ENCODE results near the gene TDRD12.
"Not testable (repeated sequence)": the region's sequence is repeated elsewhere in the genome, so short reads cannot be mapped to it uniquely, and the experiment has no call there.

TDRD12 gene

DNA sequence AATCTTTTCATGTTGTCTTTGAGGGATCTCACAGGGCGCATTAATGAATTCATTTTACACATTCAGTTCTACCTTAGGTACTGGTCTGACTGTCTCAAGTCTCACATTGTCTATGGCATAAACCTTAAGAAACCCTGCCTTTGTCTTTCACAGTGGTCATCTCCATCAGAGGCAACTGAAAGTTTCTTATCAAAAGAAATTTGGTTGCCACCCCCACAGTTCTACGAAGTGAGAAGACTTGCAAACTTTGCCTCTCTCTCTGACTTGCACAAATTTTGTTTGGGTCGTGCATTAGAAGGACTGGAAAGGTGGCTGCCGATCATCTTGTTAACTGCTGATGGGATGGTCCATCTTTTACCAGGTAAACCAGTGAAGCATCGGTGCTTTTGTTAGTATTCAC is 10.5 kb upstream of the TDRD12 start:
- no peak overlapping the region for H3K4me2 ChIP-seq (ENCODE audit: low read length)
- H3K9ac ChIP-seq (ENCODE audit: low read length): no peak overlapping the region
- no peak overlapping the region for H3K27ac ChIP-seq (ENCODE audit: low read length)
- H3K36me3 ChIP-seq (replicated peaks; ENCODE audit: low read depth, low read length): peaks cover 54% of the 10 kb centered on the region
- peaks cover 2% of the 10 kb centered on the region; the same call in 1 of the 2 replicates for H3K9me3 ChIP-seq (ENCODE audit: insufficient read depth, low read length)
- H3K4me3 ChIP-seq (ENCODE audit: low read length): no peak overlapping the region
- TF ChIP-seq, protein P1, sequence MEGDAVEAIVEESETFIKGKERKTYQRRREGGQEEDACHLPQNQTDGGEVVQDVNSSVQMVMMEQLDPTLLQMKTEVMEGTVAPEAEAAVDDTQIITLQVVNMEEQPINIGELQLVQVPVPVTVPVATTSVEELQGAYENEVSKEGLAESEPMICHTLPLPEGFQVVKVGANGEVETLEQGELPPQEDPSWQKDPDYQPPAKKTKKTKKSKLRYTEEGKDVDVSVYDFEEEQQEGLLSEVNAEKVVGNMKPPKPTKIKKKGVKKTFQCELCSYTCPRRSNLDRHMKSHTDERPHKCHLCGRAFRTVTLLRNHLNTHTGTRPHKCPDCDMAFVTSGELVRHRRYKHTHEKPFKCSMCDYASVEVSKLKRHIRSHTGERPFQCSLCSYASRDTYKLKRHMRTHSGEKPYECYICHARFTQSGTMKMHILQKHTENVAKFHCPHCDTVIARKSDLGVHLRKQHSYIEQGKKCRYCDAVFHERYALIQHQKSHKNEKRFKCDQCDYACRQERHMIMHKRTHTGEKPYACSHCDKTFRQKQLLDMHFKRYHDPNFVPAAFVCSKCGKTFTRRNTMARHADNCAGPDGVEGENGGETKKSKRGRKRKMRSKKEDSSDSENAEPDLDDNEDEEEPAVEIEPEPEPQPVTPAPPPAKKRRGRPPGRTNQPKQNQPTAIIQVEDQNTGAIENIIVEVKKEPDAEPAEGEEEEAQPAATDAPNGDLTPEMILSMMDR (IDR thresholded peaks at IDR 0.05; ENCODE audit: low read depth, low read length): no peak
- H2AFZ ChIP-seq (ENCODE audit: low read depth, low read length): no peak overlapping the region
- peaks cover 7% of the 10 kb centered on the region for H4K20me1 ChIP-seq (ENCODE audit: insufficient read depth, low read length)
- H3K4me1 ChIP-seq (ENCODE audit: low read length): no peaks in the 10 kb centered on the region
- no peaks in the 10 kb centered on the region for H3K27me3 ChIP-seq (ENCODE audit: low read depth, low read length)
- peaks cover 47% of the 10 kb centered on the region for H3K79me2 ChIP-seq (ENCODE audit: low read length)

DNA sequence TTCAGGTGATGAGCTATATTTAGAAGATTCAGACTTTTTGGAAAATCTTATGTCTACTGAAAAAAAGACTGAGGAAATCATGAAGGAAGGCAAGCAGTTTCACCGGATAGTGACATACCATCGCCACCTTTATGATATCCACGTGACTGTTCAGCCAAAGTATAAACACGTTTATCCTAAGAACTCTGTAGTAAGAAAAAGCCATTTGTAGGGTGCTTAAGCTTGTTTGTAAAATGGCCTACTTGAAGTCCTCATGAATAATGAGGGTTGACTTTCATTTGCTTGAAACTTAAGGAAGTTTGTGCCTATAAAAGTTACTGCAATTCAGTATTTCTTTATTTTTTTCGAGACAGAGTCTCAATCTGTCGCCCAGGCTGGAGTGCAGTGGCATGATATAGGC is 7.8 kb upstream of the TDRD12 start:
- no peak overlapping the region for H3K27ac ChIP-seq (ENCODE audit: low read length)
- peaks cover 42% of the 10 kb centered on the region for H3K36me3 ChIP-seq (replicated peaks; ENCODE audit: low read depth, low read length)
- H3K9ac ChIP-seq (ENCODE audit: low read length): no peak overlapping the region
- no peak overlapping the region for H3K4me3 ChIP-seq (ENCODE audit: low read length)
- TF ChIP-seq, protein P1 (IDR thresholded peaks at IDR 0.05; ENCODE audit: low read depth, low read length): no peak
- no peak for TF ChIP-seq EZH2phosphoT487 (IDR thresholded peaks at IDR 0.05; ENCODE audit: low read depth)
- H2AFZ ChIP-seq (ENCODE audit: low read depth, low read length): no peak overlapping the region
- H3K4me2 ChIP-seq (ENCODE audit: low read length): no peak overlapping the region
- H3K9me3 ChIP-seq (ENCODE audit: insufficient read depth, low read length): no peaks in the 10 kb centered on the region
- H3K4me1 ChIP-seq (ENCODE audit: low read length): no peaks in the 10 kb centered on the region
- H3K27me3 ChIP-seq (ENCODE audit: low read depth, low read length): no peaks in the 10 kb centered on the region
- peaks cover 7% of the 10 kb centered on the region for H4K20me1 ChIP-seq (ENCODE audit: insufficient read depth, low read length)
- H3K79me2 ChIP-seq (ENCODE audit: low read length): peaks cover 20% of the 10 kb centered on the region

DNA sequence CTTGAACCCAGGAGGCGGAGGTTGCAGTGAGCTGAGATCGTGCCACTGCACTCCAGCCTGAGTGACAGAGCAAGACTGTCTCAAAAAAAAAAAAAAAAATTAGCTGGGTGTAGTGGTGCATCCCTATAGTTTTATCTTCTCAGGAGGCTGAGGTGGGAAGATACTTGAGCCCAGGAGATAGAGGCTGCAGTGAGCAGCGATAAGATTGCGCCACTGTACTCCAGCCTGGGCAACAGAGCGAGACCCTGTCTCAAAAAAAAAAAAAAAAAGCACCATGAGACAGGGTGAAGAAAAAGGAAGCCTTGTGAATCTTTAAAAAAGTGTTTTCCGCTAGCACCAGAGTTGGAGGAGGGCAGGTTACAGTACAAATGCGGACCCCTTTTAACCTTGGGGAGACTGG is 3.4 kb upstream of the TDRD12 start:
- not testable (repeated sequence) for H3K27me3 ChIP-seq (ENCODE audit: low read depth, low read length); H3K27ac ChIP-seq (ENCODE audit: low read length); H3K4me3 ChIP-seq (ENCODE audit: low read length); H4K20me1 ChIP-seq (ENCODE audit: insufficient read depth, low read length); H3K9ac ChIP-seq (ENCODE audit: low read length); H2AFZ ChIP-seq (ENCODE audit: low read depth, low read length); H3K79me2 ChIP-seq (ENCODE audit: low read length); H3K9me3 ChIP-seq (ENCODE audit: insufficient read depth, low read length); H3K4me1 ChIP-seq (ENCODE audit: low read length); H3K4me2 ChIP-seq (ENCODE audit: low read length)
- peaks cover 32% of the 10 kb centered on the region for H3K36me3 ChIP-seq (replicated peaks; ENCODE audit: low read depth, low read length)

DNA sequence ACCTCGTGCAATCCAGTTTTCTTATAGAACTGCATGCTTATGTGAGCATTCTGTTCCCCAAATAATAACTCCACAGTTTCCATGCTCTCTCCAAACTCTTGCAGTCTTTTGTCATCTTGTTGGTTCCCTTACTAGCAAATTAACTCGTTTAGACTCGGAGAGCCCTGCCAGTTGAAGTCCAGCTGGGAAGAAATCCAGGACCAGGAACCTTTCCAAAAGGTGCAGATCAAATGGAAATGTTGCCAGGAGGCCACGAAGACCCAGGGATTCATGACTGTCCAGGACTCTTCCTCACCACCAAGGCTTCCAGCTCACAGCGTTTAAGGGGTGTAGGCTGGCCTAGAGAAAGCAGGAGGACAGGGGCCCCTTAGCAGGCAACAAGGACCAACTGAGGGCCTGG is 2.1 kb upstream of the TDRD12 start:
- H3K4me1 ChIP-seq (ENCODE audit: low read length): no peaks in the 10 kb centered on the region
- H3K27me3 ChIP-seq (ENCODE audit: low read depth, low read length): no peaks in the 10 kb centered on the region
- H3K4me3 ChIP-seq (ENCODE audit: low read length): no peak overlapping the region
- H3K36me3 ChIP-seq (replicated peaks; ENCODE audit: low read depth, low read length): peaks cover 28% of the 10 kb centered on the region
- no peak overlapping the region for H3K4me2 ChIP-seq (ENCODE audit: low read length)
- no peak overlapping the region for H3K9ac ChIP-seq (ENCODE audit: low read length)
- no peaks in the 10 kb centered on the region for H4K20me1 ChIP-seq (ENCODE audit: insufficient read depth, low read length)
- H2AFZ ChIP-seq (ENCODE audit: low read depth, low read length): no peak overlapping the region
- no peaks in the 10 kb centered on the region for H3K79me2 ChIP-seq (ENCODE audit: low read length)
- no peak overlapping the region for H3K27ac ChIP-seq (ENCODE audit: low read length)
- no peaks in the 10 kb centered on the region for H3K9me3 ChIP-seq (ENCODE audit: insufficient read depth, low read length)
- TF ChIP-seq EZH2phosphoT487 (IDR thresholded peaks at IDR 0.05; ENCODE audit: low read depth): no peak

DNA sequence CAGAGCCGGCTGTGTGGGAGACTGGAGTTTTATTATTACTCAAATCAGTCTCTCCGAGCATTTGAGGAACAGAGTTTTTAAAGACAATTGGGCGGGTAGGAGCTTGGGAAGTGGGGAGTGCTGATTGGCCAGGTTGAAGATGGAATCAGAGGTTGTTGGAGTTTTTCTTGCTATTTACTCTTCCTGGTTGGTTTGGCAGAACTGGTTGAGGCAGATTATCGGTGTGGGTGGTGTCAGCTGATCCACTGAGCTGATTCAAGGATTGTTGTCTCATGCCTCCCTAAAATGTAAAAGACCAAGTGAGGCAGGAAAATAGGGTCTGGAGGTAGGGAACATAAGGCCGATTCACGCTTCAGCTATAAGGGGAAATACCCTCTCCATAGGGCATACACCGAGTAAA is 1.3 kb upstream of the TDRD12 start:
- peaks cover 23% of the 10 kb centered on the region for H3K36me3 ChIP-seq (replicated peaks; ENCODE audit: low read depth, low read length)
- no peaks in the 10 kb centered on the region for H3K9me3 ChIP-seq (ENCODE audit: insufficient read depth, low read length)
- no peaks in the 10 kb centered on the region for H3K79me2 ChIP-seq (ENCODE audit: low read length)
- H3K4me3 ChIP-seq (ENCODE audit: low read length): no peak overlapping the region
- no peaks in the 10 kb centered on the region for H4K20me1 ChIP-seq (ENCODE audit: insufficient read depth, low read length)
- H3K9ac ChIP-seq (ENCODE audit: low read length): no peak overlapping the region
- no peaks in the 10 kb centered on the region for H3K27me3 ChIP-seq (ENCODE audit: low read depth, low read length)
- H3K4me2 ChIP-seq (ENCODE audit: low read length): no peak overlapping the region
- H3K4me1 ChIP-seq (ENCODE audit: low read length): no peaks in the 10 kb centered on the region
- no peak overlapping the region for H2AFZ ChIP-seq (ENCODE audit: low read depth, low read length)
- no peak overlapping the region for H3K27ac ChIP-seq (ENCODE audit: low read length)
- no peak for TF ChIP-seq EZH2phosphoT487 (IDR thresholded peaks at IDR 0.05; ENCODE audit: low read depth)
- TF ChIP-seq, protein P1 (IDR thresholded peaks at IDR 0.05; ENCODE audit: low read depth, low read length): no peak
